ENCODE measurements around the gene CAB39L.

- no peak for TF ChIP-seq CTCF (IDR thresholded peaks at IDR 0.05; ENCODE audit: insufficient read depth, low read length, poor library complexity, severe bottlenecking)
- TF ChIP-seq EZH2phosphoT487 (conservative IDR thresholded peaks at IDR 0.05; ENCODE audit: low read length): no peak
These were observed 67.7 kb downstream of the CAB39L start for GRCh38 chr13:49376121-49376520.
